HG03159 (cell line): Measurements from ENCODE around the gene DNTTIP2.
"Not testable (repeated sequence)": the region's sequence is repeated elsewhere in the genome, so short reads cannot be mapped to it uniquely, and the experiment has no call there.

ENCODE experiments used
- ATAC-seq: cut with Tn5 transposase; IDR thresholded peaks from one replicate; pipeline ENCODE4 v1.9.1; 2021; ENCODE audit warnings: mild to moderate bottlenecking, moderate library complexity; ENCODE audit not compliant: unreplicated experiment

DNTTIP2 gene

GRCh38 chr1:93878889-93879586, at the start of gene DNTTIP2:
Gene DNTTIP2, minus strand, starts transcription at chr1:93879206. Its CDS starts 58 bp downstream, at chr1:93879148.
- ATAC-seq = peak; percentile 96

GRCh38 chr1:93925206-93925605, 46.2 kb upstream of the DNTTIP2 start:
- ATAC-seq = no peak

- ATAC-seq = no peak
Observed at GRCh38 chr1:93919780-93920179, 40.8 kb upstream of the DNTTIP2 start.

GRCh38 chr1:93917302-93917701, 38.3 kb upstream of the DNTTIP2 start:
- no peak for ATAC-seq

GRCh38 chr1:93910880-93911279, 31.9 kb upstream of the DNTTIP2 start:
- not testable (repeated sequence) for ATAC-seq

- no peak for ATAC-seq
Observed at GRCh38 chr1:93910305-93910704, 31.3 kb upstream of the DNTTIP2 start.

GRCh38 chr1:93909146-93910050, 30.4 kb upstream of the DNTTIP2 start, which contains the start of gene GCLM:
Gene GCLM, minus strand, starts transcription at chr1:93909430. Its CDS starts 267 bp downstream, at chr1:93909163.
- peak; percentile 95 for ATAC-seq

GRCh38 chr1:93908394-93909145, 29.6 kb upstream of the DNTTIP2 start:
- peak; percentile 43 for ATAC-seq

GRCh38 chr1:93907718-93908117, 28.7 kb upstream of the DNTTIP2 start:
- no peak for ATAC-seq

GRCh38 chr1:93906480-93906879, 27.5 kb upstream of the DNTTIP2 start:
- no peak for ATAC-seq

- ATAC-seq = no peak
Observed at GRCh38 chr1:93905734-93906133, 26.7 kb upstream of the DNTTIP2 start.

GRCh38 chr1:93905051-93905450, 26.0 kb upstream of the DNTTIP2 start:
- no peak for ATAC-seq

- ATAC-seq = no peak
Observed at GRCh38 chr1:93904228-93904627, 25.2 kb upstream of the DNTTIP2 start.

- no peak for ATAC-seq
Observed at GRCh38 chr1:93900723-93901504, 21.9 kb upstream of the DNTTIP2 start.

GRCh38 chr1:93899543-93900207, 20.7 kb upstream of the DNTTIP2 start:
- no peak for ATAC-seq

- ATAC-seq = no peak
Observed at GRCh38 chr1:93888900-93889299, 9.9 kb upstream of the DNTTIP2 start.

GRCh38 chr1:93882269-93882668, 3.3 kb upstream of the DNTTIP2 start:
- ATAC-seq = no peak

GRCh38 chr1:93880731-93881130, 1.7 kb upstream of the DNTTIP2 start:
- ATAC-seq = no peak

GRCh38 chr1:93878501-93878888, 511 bp downstream of the DNTTIP2 start:
- ATAC-seq = peak; percentile 60

- ATAC-seq = no peak
Observed at GRCh38 chr1:93877529-93877928, 1.5 kb downstream of the DNTTIP2 start.
